ENCODE measurements around the gene PTS. TPM values are rescaled to one million over a fixed set of nuclear protein-coding genes. Genes with fewer than 3 reads are reported as not detected.

PTS gene
- polyA plus RNA-seq, 1 donor from 2014 or later, result 160 TPM

DNA sequence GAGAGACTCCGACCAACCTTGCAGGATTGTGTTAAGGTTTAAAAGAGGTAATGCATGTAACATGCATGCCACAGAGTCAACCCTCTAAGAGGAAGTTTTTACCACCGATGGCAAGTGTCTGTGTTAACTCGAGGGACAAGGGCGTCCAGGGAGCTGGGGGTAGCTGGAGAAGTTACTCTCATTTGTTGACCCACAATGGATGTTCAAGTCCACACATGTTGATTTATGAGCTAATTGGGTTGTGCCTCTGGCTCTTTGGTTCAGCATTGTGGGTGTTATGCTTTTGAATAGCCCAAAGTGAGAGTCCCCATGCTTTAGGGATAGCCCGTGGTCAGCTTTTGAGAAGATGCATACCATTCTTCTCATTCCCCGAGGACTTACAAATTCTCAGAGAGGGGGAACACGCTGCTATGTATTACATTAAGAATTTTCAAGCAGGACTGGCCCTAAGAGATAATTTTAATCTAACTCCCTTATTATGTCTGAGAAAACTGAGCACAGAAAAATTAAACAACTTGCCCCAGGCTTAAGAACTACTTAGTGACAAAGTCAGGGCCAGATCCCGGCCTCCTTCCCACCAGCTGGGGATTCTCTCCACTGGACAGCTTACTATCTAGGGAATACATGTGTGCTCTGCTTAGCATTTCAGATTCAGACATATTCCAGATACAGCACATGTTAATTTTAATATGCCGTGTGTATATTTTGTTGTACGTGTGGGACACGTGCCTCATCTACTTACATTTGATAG lies 39.6 kb downstream of the PTS start (continued):
- TF ChIP-seq, protein P1, sequence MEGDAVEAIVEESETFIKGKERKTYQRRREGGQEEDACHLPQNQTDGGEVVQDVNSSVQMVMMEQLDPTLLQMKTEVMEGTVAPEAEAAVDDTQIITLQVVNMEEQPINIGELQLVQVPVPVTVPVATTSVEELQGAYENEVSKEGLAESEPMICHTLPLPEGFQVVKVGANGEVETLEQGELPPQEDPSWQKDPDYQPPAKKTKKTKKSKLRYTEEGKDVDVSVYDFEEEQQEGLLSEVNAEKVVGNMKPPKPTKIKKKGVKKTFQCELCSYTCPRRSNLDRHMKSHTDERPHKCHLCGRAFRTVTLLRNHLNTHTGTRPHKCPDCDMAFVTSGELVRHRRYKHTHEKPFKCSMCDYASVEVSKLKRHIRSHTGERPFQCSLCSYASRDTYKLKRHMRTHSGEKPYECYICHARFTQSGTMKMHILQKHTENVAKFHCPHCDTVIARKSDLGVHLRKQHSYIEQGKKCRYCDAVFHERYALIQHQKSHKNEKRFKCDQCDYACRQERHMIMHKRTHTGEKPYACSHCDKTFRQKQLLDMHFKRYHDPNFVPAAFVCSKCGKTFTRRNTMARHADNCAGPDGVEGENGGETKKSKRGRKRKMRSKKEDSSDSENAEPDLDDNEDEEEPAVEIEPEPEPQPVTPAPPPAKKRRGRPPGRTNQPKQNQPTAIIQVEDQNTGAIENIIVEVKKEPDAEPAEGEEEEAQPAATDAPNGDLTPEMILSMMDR (IDR thresholded peaks at IDR 0.05; ENCODE audit: poor library complexity, severe bottlenecking), result no peak
- TF ChIP-seq MXI1 (conservative IDR thresholded peaks at IDR 0.05; ENCODE audit: poor library complexity, severe bottlenecking), result no peak

DNA sequence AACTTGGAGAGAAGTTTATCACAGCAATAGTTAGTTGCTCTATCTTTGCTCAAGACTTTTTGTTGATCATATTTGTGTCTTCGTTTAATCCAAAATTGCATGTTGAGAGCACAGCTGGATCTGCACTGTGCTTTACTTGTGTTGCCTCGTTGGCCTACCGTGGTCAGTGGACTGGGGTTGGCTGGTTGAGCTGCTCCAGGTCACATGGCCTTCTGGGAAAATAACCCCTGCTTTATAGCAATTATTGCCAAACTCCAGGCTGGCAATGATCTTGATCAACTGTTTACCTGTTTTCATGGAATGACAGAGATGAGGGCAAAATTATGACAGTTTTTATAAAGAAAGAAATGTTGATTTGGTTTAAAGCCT lies 40.2 kb downstream of the PTS start:
- H3K79me2 ChIP-seq (replicated peaks; ENCODE audit: insufficient read depth, low read length), result no peaks in the 10 kb centered on the region
- H3K9me3 ChIP-seq (ENCODE audit: low read length), result no peaks in the 10 kb centered on the region
- H3K27ac ChIP-seq (ENCODE audit: low read length), result no peak overlapping the region
- no peak overlapping the region for H3K9ac ChIP-seq (ENCODE audit: low read length)
- H3K4me3 ChIP-seq (ENCODE audit: low read length), result no peak overlapping the region
- no peaks in the 10 kb centered on the region for H3K9me2 ChIP-seq (ENCODE audit: insufficient read depth, low read length)
- no peaks in the 10 kb centered on the region for H3F3A ChIP-seq (ENCODE audit: insufficient read depth, low read length, poor library complexity, severe bottlenecking)
- H3K27me3 ChIP-seq (ENCODE audit: insufficient read depth, low read depth, low read length), result no peaks in the 10 kb centered on the region
- no peaks in the 10 kb centered on the region for H3K36me3 ChIP-seq (ENCODE audit: insufficient read depth, low read length)
- no peak overlapping the region for H2AFZ ChIP-seq (ENCODE audit: low read depth, low read length)
- H4K20me1 ChIP-seq (ENCODE audit: insufficient read depth), result no peaks in the 10 kb centered on the region
- no peak overlapping the region for H3K4me2 ChIP-seq (ENCODE audit: low read length)
- TF ChIP-seq RAD21 (conservative IDR thresholded peaks at IDR 0.05), result no peak
- no peak for TF ChIP-seq EZH2 (IDR thresholded peaks at IDR 0.05; ENCODE audit: borderline replicate concordance, insufficient read depth, low read length, poor library complexity, severe bottlenecking)
- TF ChIP-seq TAF1 (IDR thresholded peaks at IDR 0.05; ENCODE audit: low read depth), result no peak
- no peak for TF ChIP-seq SMC3 (conservative IDR thresholded peaks at IDR 0.05; ENCODE audit: poor library complexity)
- no peak for TF ChIP-seq EP300 (conservative IDR thresholded peaks at IDR 0.05; ENCODE audit: poor library complexity, severe bottlenecking)
- TF ChIP-seq, protein P2, sequence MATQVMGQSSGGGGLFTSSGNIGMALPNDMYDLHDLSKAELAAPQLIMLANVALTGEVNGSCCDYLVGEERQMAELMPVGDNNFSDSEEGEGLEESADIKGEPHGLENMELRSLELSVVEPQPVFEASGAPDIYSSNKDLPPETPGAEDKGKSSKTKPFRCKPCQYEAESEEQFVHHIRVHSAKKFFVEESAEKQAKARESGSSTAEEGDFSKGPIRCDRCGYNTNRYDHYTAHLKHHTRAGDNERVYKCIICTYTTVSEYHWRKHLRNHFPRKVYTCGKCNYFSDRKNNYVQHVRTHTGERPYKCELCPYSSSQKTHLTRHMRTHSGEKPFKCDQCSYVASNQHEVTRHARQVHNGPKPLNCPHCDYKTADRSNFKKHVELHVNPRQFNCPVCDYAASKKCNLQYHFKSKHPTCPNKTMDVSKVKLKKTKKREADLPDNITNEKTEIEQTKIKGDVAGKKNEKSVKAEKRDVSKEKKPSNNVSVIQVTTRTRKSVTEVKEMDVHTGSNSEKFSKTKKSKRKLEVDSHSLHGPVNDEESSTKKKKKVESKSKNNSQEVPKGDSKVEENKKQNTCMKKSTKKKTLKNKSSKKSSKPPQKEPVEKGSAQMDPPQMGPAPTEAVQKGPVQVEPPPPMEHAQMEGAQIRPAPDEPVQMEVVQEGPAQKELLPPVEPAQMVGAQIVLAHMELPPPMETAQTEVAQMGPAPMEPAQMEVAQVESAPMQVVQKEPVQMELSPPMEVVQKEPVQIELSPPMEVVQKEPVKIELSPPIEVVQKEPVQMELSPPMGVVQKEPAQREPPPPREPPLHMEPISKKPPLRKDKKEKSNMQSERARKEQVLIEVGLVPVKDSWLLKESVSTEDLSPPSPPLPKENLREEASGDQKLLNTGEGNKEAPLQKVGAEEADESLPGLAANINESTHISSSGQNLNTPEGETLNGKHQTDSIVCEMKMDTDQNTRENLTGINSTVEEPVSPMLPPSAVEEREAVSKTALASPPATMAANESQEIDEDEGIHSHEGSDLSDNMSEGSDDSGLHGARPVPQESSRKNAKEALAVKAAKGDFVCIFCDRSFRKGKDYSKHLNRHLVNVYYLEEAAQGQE (IDR thresholded peaks at IDR 0.05; ENCODE audit: borderline replicate concordance), result no peak

DNA sequence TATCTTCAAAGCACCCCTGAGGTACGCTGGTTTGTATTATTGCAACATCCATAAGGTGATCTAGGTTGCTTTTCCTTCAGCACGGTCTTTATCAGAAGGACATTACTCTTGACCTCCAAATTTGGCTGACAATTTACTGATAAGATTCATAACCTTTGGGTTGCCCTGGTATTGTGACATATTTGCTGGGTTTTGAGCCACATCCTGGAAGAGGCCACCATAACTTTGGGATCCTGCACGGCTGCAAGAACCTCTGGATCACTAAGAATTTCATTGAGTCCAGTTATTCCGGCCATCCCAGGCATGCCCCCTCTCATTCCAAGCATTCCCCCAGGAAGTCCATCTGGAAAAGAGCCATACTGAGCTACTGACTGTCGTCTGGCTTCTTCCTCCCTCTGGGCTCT lies 41.0 kb downstream of the PTS start:
- no peaks in the 10 kb centered on the region for H3K27me3 ChIP-seq (ENCODE audit: insufficient read depth, low read depth, low read length)
- H3K36me3 ChIP-seq (ENCODE audit: insufficient read depth, low read length), result no peaks in the 10 kb centered on the region
- H2AFZ ChIP-seq (ENCODE audit: low read depth, low read length), result no peak overlapping the region
- no peaks in the 10 kb centered on the region for H3K9me2 ChIP-seq (ENCODE audit: insufficient read depth, low read length)
- H3K79me2 ChIP-seq (replicated peaks; ENCODE audit: insufficient read depth, low read length), result no peaks in the 10 kb centered on the region
- H3K27ac ChIP-seq (ENCODE audit: low read length), result no peak overlapping the region
- no peak overlapping the region for H3K4me2 ChIP-seq (ENCODE audit: low read length)
- TF ChIP-seq POLR2AphosphoS5 (IDR thresholded peaks at IDR 0.05) (no peak), TAF1 (IDR thresholded peaks at IDR 0.05; ENCODE audit: low read depth) (no peak), RAD21 (conservative IDR thresholded peaks at IDR 0.05) (no peak), EZH2 (IDR thresholded peaks at IDR 0.05; ENCODE audit: borderline replicate concordance, insufficient read depth, low read length, poor library complexity, severe bottlenecking) (no peak), EP300 (conservative IDR thresholded peaks at IDR 0.05; ENCODE audit: poor library complexity, severe bottlenecking) (no peak), SMC3 (conservative IDR thresholded peaks at IDR 0.05; ENCODE audit: poor library complexity) (no peak), MXI1 (conservative IDR thresholded peaks at IDR 0.05; ENCODE audit: poor library complexity, severe bottlenecking) (no peak)
- TF ChIP-seq, protein P1 (IDR thresholded peaks at IDR 0.05; ENCODE audit: poor library complexity, severe bottlenecking), result no peak
- TF ChIP-seq, protein P2 (IDR thresholded peaks at IDR 0.05; ENCODE audit: borderline replicate concordance), result no peak
- H3K9ac ChIP-seq (ENCODE audit: low read length), result no peak overlapping the region
- no peaks in the 10 kb centered on the region for H4K20me1 ChIP-seq (ENCODE audit: insufficient read depth)
- no peaks in the 10 kb centered on the region for H3K9me3 ChIP-seq (ENCODE audit: low read length)
- H3F3A ChIP-seq (ENCODE audit: insufficient read depth, low read length, poor library complexity, severe bottlenecking), result no peaks in the 10 kb centered on the region
- no peak overlapping the region for H3K4me3 ChIP-seq (ENCODE audit: low read length)
